ENCODE results near the gene ZNF385A. TPM values are rescaled to one million over a fixed set of nuclear protein-coding genes. Genes with fewer than 3 reads are reported as not detected.
A peak's percentile ranks its signal among the peaks of the same experiment; 100 is the strongest.

Gene ZNF385A
- total and polyA plus RNA-seq, 2 of the 8 experiments (the other 6 are each of a cell fraction or from before 2014, with no cell fraction given): 5.2 to 14.3 TPM

- H3K56ac ChIP-seq (replicated peaks; ENCODE audit: insufficient read length, low read depth, low read length): no peak within 1 kb of the TSS
- CTCF ChIA-PET (ENCODE audit: partially characterized antibody): interaction anchor here (0.9 to 12.1 kb wide), 8 partner anchors 10 to 154 kb away, joined by 3 to 271 read pairs (median 8); no protein-coding TSS in a partner anchor
- no peak within 1 kb of the TSS for H2BK15ac ChIP-seq (ENCODE audit: low read length)
- FAIRE-seq (no peak), DNase-seq (ENCODE audit: low read depth in 1 of 2, low spot score in 2 of 2) (peak in 1 of 2 experiments; percentile 76)
- peak within 1 kb of the TSS; percentile 60 for H4K8ac ChIP-seq (ENCODE audit: extremely low read depth, insufficient read depth, low read length)
- no peaks in the 10 kb centered on the region for H4K20me1 ChIP-seq (replicated peaks in 1 of 2; ENCODE audit: control insufficient read depth in 1 of 2, insufficient read depth in 2 of 2, low read length in 2 of 2)
- H3K9me3 ChIP-seq (ENCODE audit: insufficient read depth in 2 of 2, low read depth in 1 of 2, low read length in 1 of 2): no peaks in the 10 kb centered on the region
- no peak within 1 kb of the TSS for H3K4ac ChIP-seq (replicated peaks; ENCODE audit: insufficient read length, low read depth, low read length)
- H2AK5ac ChIP-seq (ENCODE audit: low read depth, low read length): no peak within 1 kb of the TSS
- H2BK12ac ChIP-seq (ENCODE audit: low read depth, low read length): no peak within 1 kb of the TSS
- peak within 1 kb of the TSS; percentile 12 for H4K91ac ChIP-seq (replicated peaks; ENCODE audit: insufficient read length, low read length)
- TF ChIP-seq SAP30 (IDR thresholded peaks at IDR 0.05; ENCODE audit: insufficient read depth, insufficient replicate concordance, low read length): peak; percentile 33
- peak; percentile 24 for TF ChIP-seq ASH2L (IDR thresholded peaks at IDR 0.05; ENCODE audit: low read length)
- 0 out of 2 replicates have a peak, but pooled peaks have one; percentile 17 for TF ChIP-seq SUZ12 (IDR thresholded peaks at IDR 0.05; ENCODE audit: low read length)
- TF ChIP-seq PHF8 (conservative IDR thresholded peaks at IDR 0.05; ENCODE audit: low read depth, low read length): peak; percentile 36; the same call in 1 of the 2 replicates
- TF ChIP-seq TBP (IDR thresholded peaks at IDR 0.05; ENCODE audit: low read depth, low read length): no peak
- no peak for TF ChIP-seq CHD2 (IDR thresholded peaks at IDR 0.05; ENCODE audit: low read length)
- no peak for TF ChIP-seq ATF3 (IDR thresholded peaks at IDR 0.05; ENCODE audit: insufficient read depth, low read depth, low read length)
- TF ChIP-seq NANOG (IDR thresholded peaks at IDR 0.05; ENCODE audit: insufficient read depth, low read depth, low read length, poor library complexity, severe bottlenecking): no peak
- no peak for TF ChIP-seq BACH1 (IDR thresholded peaks at IDR 0.05; ENCODE audit: low read length)
- TF ChIP-seq EZH2 (IDR thresholded peaks at IDR 0.05; ENCODE audit: low read depth, low read length, severe bottlenecking): peak; percentile 34
- no peak within 1 kb of the TSS for H4K5ac ChIP-seq (ENCODE audit: insufficient read length, low read depth, low read length)
- H3K4me1 ChIP-seq (replicated peaks in 1 of 4; ENCODE audit: control insufficient read depth in 3 of 4, insufficient read depth in 4 of 4, low read length in 3 of 4): peaks cover 6 to 16% (median 9%) of the 10 kb centered on the region in 4 experiments
- WGBS, 2 experiments (ENCODE audit: extremely low coverage in 1 of 2, insufficient coverage in 1 of 2, insufficient read length in 1 of 2, insufficient replicate concordance in 2 of 2, low coverage in 1 of 2, low lambda C conversion rate in 2 of 2, missing lambda C conversion rate in 1 of 2): 11% methylated on average over 25 of the region's 46 CpGs; no CpG with 5 or more reads in 1 of the 2 experiments
- H3K4me2 ChIP-seq (ENCODE audit: insufficient read depth in 1 of 2, low read depth in 2 of 2, low read length in 2 of 2): peak within 1 kb of the TSS; percentile 77 to 95
- peak within 1 kb of the TSS; percentile 74 for H2AFZ ChIP-seq (ENCODE audit: low read length)
- peak within 1 kb of the TSS; percentile 76 for H3K18ac ChIP-seq (ENCODE audit: extremely low read depth, low read length)
- peak within 1 kb of the TSS; percentile 17 for H2BK120ac ChIP-seq (replicated peaks; ENCODE audit: low read depth, low read length)
- H2BK20ac ChIP-seq (ENCODE audit: low read length): peak within 1 kb of the TSS; percentile 75; the same call in 1 of the 2 replicates
- H3K79me2 ChIP-seq (ENCODE audit: control insufficient read depth in 1 of 2, insufficient read depth in 2 of 2, low read length in 2 of 2): no peaks in the 10 kb centered on the region
- H3K9ac ChIP-seq (replicated peaks in 1 of 4; ENCODE audit: extremely low read depth in 1 of 4, low read depth in 3 of 4, low read length in 3 of 4): peak within 1 kb of the TSS in 3 of 4 experiments; percentile 20 to 35 (median 35); a peak in 5 of 7 replicates
- peak within 1 kb of the TSS; percentile 67 to 92 (median 76) for H3K4me3 ChIP-seq (ENCODE audit: extremely low read depth in 1 of 4, insufficient read depth in 2 of 4, low read depth in 3 of 4, low read length in 4 of 4)
- no peak within 1 kb of the TSS for H3K14ac ChIP-seq (ENCODE audit: insufficient read length)
- H2BK5ac ChIP-seq (ENCODE audit: low read depth, low read length): peak within 1 kb of the TSS; percentile 77; the same call in 1 of the 2 replicates
- H3K23ac ChIP-seq (ENCODE audit: insufficient read length): no peak within 1 kb of the TSS
- H3K27ac ChIP-seq (ENCODE audit: low read depth, low read length): no peak within 1 kb of the TSS
- H3K79me1 ChIP-seq (ENCODE audit: low read depth, low read length): no peaks in the 10 kb centered on the region
- H3K23me2 ChIP-seq (ENCODE audit: low read depth, low read length): peaks cover 5% of the 10 kb centered on the region
- H3K27me3 ChIP-seq (replicated peaks in 1 of 4; ENCODE audit: control insufficient read depth in 3 of 4, extremely low read depth in 1 of 4, insufficient read depth in 3 of 4, low read length in 3 of 4): peaks cover 0 to 22% (median 18%) of the 10 kb centered on the region in 4 experiments; a peak in 6 of 7 replicates
- POLR2A ChIA-PET (ENCODE audit: partially characterized antibody): interaction anchor here (0.6 to 2.0 kb wide), 7 partner anchors 8 to 138 kb away, joined by 3 to 9 read pairs (median 4); no protein-coding TSS in a partner anchor
- no peaks in the 10 kb centered on the region for H3K36me3 ChIP-seq (ENCODE audit: control insufficient read depth in 2 of 4, insufficient read depth in 4 of 4, low read length in 3 of 4)
These were observed 34.8 kb upstream of the ZNF385A start, which contains the start of gene ITGA5 for GRCh38 chr12:54419088-54419887. Gene ITGA5 (minus strand): TSS chr12:54419266. CDS start chr12:54419198, 68 bp downstream.
